Panc1 (cell line): ENCODE measurements around the gene UAP1L1. TPM values are rescaled to one million over a fixed set of nuclear protein-coding genes. Genes with fewer than 3 reads are reported as not detected.

ENCODE experiments used
- ATAC-seq: fragments of 200-7000 bp; cut with Tn5 transposase; 2 replicates; pipeline ENCODE4 v1.9.1; 2020; ENCODE audit warnings: mild to moderate bottlenecking, moderate library complexity
- BruUV-seq: library from RNA; stranded (reverse); fragments of 400-500 nt; replicated peaks from 2 replicates; lab custom pipeline; 2021; lab: Mats Ljungman, UMichigan
- CTCF ChIA-PET: fragments of 300-600 bp; sonication (Branson Sonifier 250); formaldehyde crosslinking; loops from one replicate; lab custom pipeline; 2022; ENCODE audit warnings: antibody characterized with exemption; lab: Charles Lee
- POLR2A ChIA-PET: fragments of 300-600 bp; sonication (Branson Sonifier 250); formaldehyde crosslinking; loops from one replicate; lab custom pipeline; 2022; ENCODE audit warnings: antibody characterized with exemption; lab: Charles Lee
- DNase-seq: peaks from one replicate; pipeline ENCODE4 v3.0.0-alpha.2; 2010; ENCODE audit warnings: low read depth, low spot score
- H3K27ac ChIP-seq: 2 replicates; pipeline ENCODE4 v1.5.1; 2011; ENCODE audit warnings: mild to moderate bottlenecking, low read length, inconsistent platforms
- H3K27me3 ChIP-seq: fragments of 200-500 bp; sonication (Bioruptor generic); 2 replicates; pipeline ENCODE4 v1.6.0; 2014; ENCODE audit warnings: low read length, inconsistent platforms; ENCODE audit not compliant: control insufficient read depth, insufficient read depth
- H3K36me3 ChIP-seq: fragments of 200-500 bp; sonication (Bioruptor generic); 2 replicates; pipeline ENCODE4 v1.5.1; 2014; ENCODE audit warnings: inconsistent platforms, mild to moderate bottlenecking, low read length, moderate library complexity; ENCODE audit not compliant: control insufficient read depth, insufficient read depth
- H3K4me1 ChIP-seq: 2 replicates; pipeline ENCODE4 v1.5.1; 2011; ENCODE audit warnings: inconsistent platforms, mild to moderate bottlenecking, low read length, moderate library complexity; ENCODE audit not compliant: control insufficient read depth, insufficient read depth
- H3K4me3 ChIP-seq, 2 experiments: 2 replicates each; pipeline ENCODE4 v1.5.1; 2011 to 2012; ENCODE audit warnings: low read depth in 2 of 2, low read length in 2 of 2, mild to moderate bottlenecking in 2 of 2, inconsistent platforms in 1 of 2, moderate library complexity in 1 of 2
- H3K9me3 ChIP-seq: fragments of 200-500 bp; sonication (Bioruptor generic); 2 replicates; pipeline ENCODE4 v1.5.1; 2014; ENCODE audit warnings: low read depth, mild to moderate bottlenecking, inconsistent platforms, low read length, moderate library complexity; ENCODE audit not compliant: control insufficient read depth, insufficient read depth
- CTCF ChIP-seq: fragments of 450-650 bp; IDR thresholded peaks from 2 replicates; pipeline ENCODE4 v1.5.1; 2017; ENCODE audit warnings: mild to moderate bottlenecking
- POLR2AphosphoS5 ChIP-seq: IDR thresholded peaks from 2 replicates; pipeline ENCODE4 v1.6.1; 2012; ENCODE audit warnings: mild to moderate bottlenecking, low read depth, low read length, moderate library complexity
- REST ChIP-seq, 2 experiments: IDR thresholded peaks; 2 replicates each; pipeline ENCODE4 v1.6.1; 2011 to 2012; ENCODE audit warnings: low read depth in 2 of 2, control low read depth in 1 of 2, low read length in 1 of 2, mild to moderate bottlenecking in 1 of 2, moderate library complexity in 1 of 2; ENCODE audit not compliant: insufficient read depth in 1 of 2
- SIN3A ChIP-seq: IDR thresholded peaks from 2 replicates; pipeline ENCODE4 v1.6.1; 2012; ENCODE audit warnings: low read depth, mild to moderate bottlenecking, low read length, moderate library complexity, borderline replicate concordance; ENCODE audit not compliant: insufficient read depth
- TCF7L2 ChIP-seq: IDR thresholded peaks from 2 replicates; pipeline ENCODE4 v1.6.1; 2011; ENCODE audit warnings: mild to moderate bottlenecking, low read depth, low read length, inconsistent platforms
- in situ Hi-C: cut with HindIII; loops from 2 replicates; pipeline ENCODE4 v1.10.0; 2016; ENCODE audit warnings: low sequenced_read_pairs, low pct_unique_long_range_greater_than_20kb
- intact Hi-C: fragments of 100-400 bp; cut with micrococcal nuclease; formaldehyde crosslinking; loops from one replicate; pipeline ENCODE4 v1.10.0; 2022; ENCODE audit not compliant: unreplicated experiment
- total RNA-seq: library from RNA; stranded (reverse); gene quantifications from one replicate; pipeline ENCODE4 v1.2.1, GENCODE V29; 2021; ENCODE audit not compliant: unreplicated experiment

UAP1L1 gene
- total RNA-seq, 1 experiment from 2014 or later = 23.1 TPM

- in situ Hi-C loops (no loop called here), intact Hi-C loops (no loop called here)
- Histone ChIP-seq H3K36me3 (no peaks in the 10 kb centered on the region), H3K4me3 (no peak overlapping the region), H3K27ac (no peak overlapping the region), H3K4me1 (no peaks in the 10 kb centered on the region), H3K9me3 (no peaks in the 10 kb centered on the region), H3K27me3 (no peaks in the 10 kb centered on the region)
- CTCF ChIA-PET = no interaction called here
- POLR2A ChIA-PET = no interaction called here
- TF ChIP-seq CTCF (no peak), SIN3A (no peak), REST (IDR thresholded peaks at IDR 0.05; ENCODE audit: insufficient read depth in 1 of 2, low read depth in 2 of 2, low read length in 1 of 2) (no peak), POLR2AphosphoS5 (no peak), TCF7L2 (no peak)
- DNase-seq (no peak), ATAC-seq (no peak)
- TSS peak; percentile 87 for BruUV-seq
Observed at GRCh38 chr9:137108608-137109249, 31.4 kb downstream of the UAP1L1 start.

- intact Hi-C loops = no loop called here
- no peak for TF ChIP-seq REST (IDR thresholded peaks at IDR 0.05; ENCODE audit: insufficient read depth in 1 of 2, low read depth in 2 of 2, low read length in 1 of 2)
- no peak for TF ChIP-seq SIN3A
- TF ChIP-seq POLR2AphosphoS5 = no peak
- TF ChIP-seq TCF7L2 = no peak
- TF ChIP-seq CTCF = no peak
- Histone ChIP-seq H3K36me3 (no peaks in the 10 kb centered on the region), H3K4me3 (no peak overlapping the region), H3K27me3 (no peaks in the 10 kb centered on the region), H3K27ac (no peak overlapping the region), H3K9me3 (no peaks in the 10 kb centered on the region), H3K4me1 (no peaks in the 10 kb centered on the region)
- ChIA-PET CTCF (no interaction called here), POLR2A (interaction anchor here (0.5 kb wide), 1 partner anchor 63 kb away, joined by 3 read pairs; no protein-coding TSS in a partner anchor)
- ATAC-seq (peak; percentile 30), DNase-seq (no peak)
- in situ Hi-C loops = no loop called here
- BruUV-seq = no TSS peak
Observed at GRCh38 chr9:137109250-137110146, 32.2 kb downstream of the UAP1L1 start.
